Adrenal gland (tissue), 5 donors: ENCODE results near the gene DEK.

Experiments used
- CTCF ChIP-seq, 6 experiments: fragments of 450-650 bp in 4 of 6; fragments of 200-600 bp in 2 of 6; sonication (generic) in 1 of 6; IDR thresholded peaks; 1 replicate in 5 of 6; 2 replicates in 1 of 6; pipeline versions ENCODE4 v1.5.1 to v1.8.0; 2016 to 2021; ENCODE audit warnings: antibody characterized with exemption in 6 of 6, mild to moderate bottlenecking in 2 of 6, moderate library complexity in 1 of 6
- POLR2A ChIP-seq, 2 donors: fragments of 450-650 bp; IDR thresholded peaks; one replicate each; pipeline ENCODE4 v1.6.1; 2017; ENCODE audit warnings: antibody characterized with exemption in 2 of 2, mild to moderate bottlenecking in 2 of 2, moderate library complexity in 1 of 2
- donor health status: DM: no; HTN: no; CAD: no.

- TF ChIP-seq POLR2A (IDR thresholded peaks at IDR 0.05) (no peak), CTCF (IDR thresholded peaks at IDR 0.05) (no peak)
These were observed 57.7 kb downstream of the DEK start for GRCh38 chr6:18206591-18206990.
